IMR-90 (cell line): ENCODE data around the gene PAX3. TPM values are rescaled to one million over a fixed set of nuclear protein-coding genes. Genes with fewer than 3 reads are reported as not detected.

ENCODE experiments used
- ATAC-seq: fragments of 200-7000 bp; cut with Tn5 transposase; 2 replicates; pipeline ENCODE4 v1.9.1; 2020; ENCODE audit warnings: low read depth, mild to moderate bottlenecking, moderate library complexity
- BruUV-seq: library from RNA; stranded (reverse); fragments of 400-500 nt; replicated peaks from 2 replicates; lab custom pipeline; 2021; lab: Mats Ljungman, UMichigan
- CTCF ChIA-PET: fragments of 300-600 bp; formaldehyde crosslinking; extraction: SDS; loops from one replicate; lab custom pipeline; 2021; ENCODE audit warnings: antibody characterized with exemption; lab: Yijun Ruan, JAX
- POLR2A ChIA-PET: fragments of 300-600 bp; sonication (Branson Sonifier 250); formaldehyde crosslinking; loops from one replicate; lab custom pipeline; 2022; ENCODE audit warnings: antibody characterized with exemption; ENCODE audit not compliant: unreplicated experiment; lab: Charles Lee
- DNase-seq: peaks from one replicate; pipeline ENCODE4 v3.0.0; 2013
- H2AFZ ChIP-seq: replicated peaks from 2 replicates; pipeline ENCODE3; 2013; ENCODE audit warnings: low read length, mild to moderate bottlenecking; ENCODE audit not compliant: poor library complexity
- H2AK5ac ChIP-seq: 2 replicates; pipeline ENCODE4 v1.6.1; 2013; ENCODE audit warnings: low read depth, low read length, inconsistent platforms
- H2AK9ac ChIP-seq: replicated peaks from 2 replicates; pipeline ENCODE3; 2013; ENCODE audit warnings: mild to moderate bottlenecking, low read depth, low read length, moderate library complexity; ENCODE audit not compliant: poor library complexity
- H2BK120ac ChIP-seq: 2 replicates; pipeline ENCODE4 v1.6.1; 2013; ENCODE audit warnings: low read depth, low read length, inconsistent platforms
- H2BK15ac ChIP-seq: 3 replicates; pipeline ENCODE4 v1.6.1; 2013; ENCODE audit warnings: low read depth, low read length, inconsistent platforms
- H2BK20ac ChIP-seq: 2 replicates; pipeline ENCODE4 v1.6.1; 2013; ENCODE audit warnings: low read depth, mild to moderate bottlenecking, inconsistent platforms, low read length, moderate library complexity
- H2BK5ac ChIP-seq: 2 replicates; pipeline ENCODE4 v1.6.1; 2013; ENCODE audit warnings: mild to moderate bottlenecking, low read depth, low read length, inconsistent platforms; ENCODE audit not compliant: poor library complexity, severe bottlenecking
- H3K14ac ChIP-seq: replicated peaks from 2 replicates; pipeline ENCODE4 v1.6.1; 2013; ENCODE audit warnings: low read depth, low read length, inconsistent platforms
- H3K18ac ChIP-seq: 2 replicates; pipeline ENCODE4 v1.6.1; 2013; ENCODE audit warnings: low read depth, low read length, control low read depth
- H3K23ac ChIP-seq: 2 replicates; pipeline ENCODE4 v1.6.1; 2013; ENCODE audit warnings: low read depth, low read length, inconsistent platforms
- H3K27ac ChIP-seq: 2 replicates; pipeline ENCODE4 v1.5.1; 2013; ENCODE audit warnings: mild to moderate bottlenecking, control low read depth, low read length; ENCODE audit not compliant: insufficient read depth
- H3K27me3 ChIP-seq: 2 replicates; pipeline ENCODE4 v1.6.1; 2013; ENCODE audit warnings: low read length; ENCODE audit not compliant: control insufficient read depth, insufficient read depth
- H3K36me3 ChIP-seq: 2 replicates; pipeline ENCODE4 v1.6.1; 2013; ENCODE audit warnings: low read length, mixed read lengths; ENCODE audit not compliant: control insufficient read depth, insufficient read depth
- H3K4ac ChIP-seq: 2 replicates; pipeline ENCODE4 v1.6.1; 2013; ENCODE audit warnings: low read depth, low read length, inconsistent platforms
- H3K4me1 ChIP-seq: 2 replicates; pipeline ENCODE4 v1.6.1; 2013; ENCODE audit warnings: low read length, mixed read lengths; ENCODE audit not compliant: control insufficient read depth, insufficient read depth
- H3K4me2 ChIP-seq: 2 replicates; pipeline ENCODE4 v1.6.1; 2013; ENCODE audit warnings: low read depth, mild to moderate bottlenecking, control low read depth, low read length, moderate library complexity
- H3K4me3 ChIP-seq: 2 replicates; pipeline ENCODE4 v1.5.1; 2013; ENCODE audit warnings: low read depth, mild to moderate bottlenecking, control low read depth, low read length, moderate library complexity; ENCODE audit not compliant: insufficient read depth
- H3K56ac ChIP-seq: 2 replicates; pipeline ENCODE4 v1.6.1; 2013; ENCODE audit warnings: low read length, inconsistent platforms; ENCODE audit not compliant: insufficient read depth; ENCODE audit errors: extremely low read depth
- H3K79me1 ChIP-seq, 2 experiments: 2 replicates each; pipeline ENCODE4 v1.6.1; 2013; ENCODE audit warnings: low read length in 2 of 2, inconsistent platforms in 1 of 2, low read depth in 1 of 2
- H3K9ac ChIP-seq: 2 replicates; pipeline ENCODE4 v1.6.1; 2013; ENCODE audit warnings: low read depth, low read length, control low read depth
- H3K9me1 ChIP-seq: 2 replicates; pipeline ENCODE4 v1.6.1; 2013; ENCODE audit warnings: low read length, inconsistent platforms; ENCODE audit not compliant: insufficient read depth
- H3K9me3 ChIP-seq: 2 replicates; pipeline ENCODE4 v1.6.1; 2013; ENCODE audit warnings: low read length; ENCODE audit not compliant: control insufficient read depth, insufficient read depth
- H4K20me1 ChIP-seq: 2 replicates; pipeline ENCODE4 v1.6.1; 2013; ENCODE audit warnings: low read length, inconsistent platforms; ENCODE audit not compliant: insufficient read depth
- H4K5ac ChIP-seq: 2 replicates; pipeline ENCODE4 v1.6.1; 2013; ENCODE audit warnings: mild to moderate bottlenecking, low read depth, low read length, control low read depth
- H4K8ac ChIP-seq, 2 experiments: 2 replicates each; pipeline ENCODE4 v1.6.1; 2013; ENCODE audit warnings: low read depth in 2 of 2, low read length in 2 of 2, control low read depth in 1 of 2, inconsistent platforms in 1 of 2
- H4K91ac ChIP-seq: 2 replicates; pipeline ENCODE4 v1.6.1; 2013; ENCODE audit warnings: low read depth, low read length, inconsistent platforms; ENCODE audit not compliant: insufficient read depth
- BHLHE40 ChIP-seq: fragments of 150-350 bp; IDR thresholded peaks from 2 replicates; pipeline ENCODE4 v1.6.1; 2016; ENCODE audit warnings: mild to moderate bottlenecking, low read depth, low read length
- CEBPB ChIP-seq: IDR thresholded peaks from 2 replicates; pipeline ENCODE4 v1.6.1; 2012; ENCODE audit warnings: low read depth, low read length, improper control_type of control experiment
- CHD1 ChIP-seq: IDR thresholded peaks from 2 replicates; pipeline ENCODE4 v1.6.1; 2012; ENCODE audit warnings: low read depth, low read length, improper control_type of control experiment
- ELK1 ChIP-seq: fragments of 150-350 bp; IDR thresholded peaks from 2 replicates; pipeline ENCODE4 v1.6.1; 2016; ENCODE audit warnings: low read depth, mild to moderate bottlenecking, low read length, moderate library complexity, borderline replicate concordance
- FOS ChIP-seq: fragments of 150-350 bp; IDR thresholded peaks from 2 replicates; pipeline ENCODE4 v1.6.1; 2016; ENCODE audit warnings: low read depth, low read length
- MAFK ChIP-seq: IDR thresholded peaks from 2 replicates; pipeline ENCODE4 v1.6.1; 2012; ENCODE audit warnings: low read depth, low read length, improper control_type of control experiment
- MAZ ChIP-seq: IDR thresholded peaks from 2 replicates; pipeline ENCODE4 v1.6.1; 2012; ENCODE audit warnings: low read depth, mild to moderate bottlenecking, low read length, improper control_type of control experiment, moderate library complexity, borderline replicate concordance
- NFE2L2 ChIP-seq: fragments of 150-350 bp; IDR thresholded peaks from 2 replicates; pipeline ENCODE4 v1.6.1; 2016; ENCODE audit warnings: low read depth, mild to moderate bottlenecking, low read length
- POLR2A ChIP-seq: IDR thresholded peaks from 2 replicates; pipeline ENCODE4 v1.6.1; 2012; ENCODE audit warnings: mild to moderate bottlenecking, low read depth, low read length
- RAD21 ChIP-seq: IDR thresholded peaks from 2 replicates; pipeline ENCODE4 v1.6.1; 2012; ENCODE audit warnings: low read length, improper control_type of control experiment
- RCOR1 ChIP-seq: IDR thresholded peaks from 2 replicates; pipeline ENCODE4 v1.6.1; 2012; ENCODE audit warnings: mild to moderate bottlenecking, low read length, improper control_type of control experiment; ENCODE audit not compliant: insufficient replicate concordance
- WGBS, 2 experiments: methylation state at CpG; one replicate each; pipeline versions ENCODE4 v1.1.5 to v1.1.7; 2013; ENCODE audit warnings: missing lambda C conversion rate in 2 of 2; ENCODE audit not compliant: insufficient read length in 1 of 2; ENCODE audit errors: extremely low coverage in 2 of 2; 5-methylcytosine and 5-hydroxymethylcytosine counted together
- dilution Hi-C: fragments of 300-500 bp; cut with HindIII; formaldehyde crosslinking; loops from one replicate; pipeline ENCODE4 v1.14.3; 2018; ENCODE audit warnings: low sequenced_read_pairs; ENCODE audit not compliant: unreplicated experiment
- in situ Hi-C: fragments of 300-500 bp; cut with MboI; formaldehyde crosslinking; loops from 3 replicates; pipeline ENCODE4 v1.14.3; 2019; ENCODE audit warnings: low sequenced_read_pairs, inconsistent platforms, mixed read lengths
- intact Hi-C: fragments of 100-400 bp; cut with micrococcal nuclease; formaldehyde crosslinking; loops from 2 replicates; pipeline ENCODE4 v1.10.0; 2022
- polyA plus RNA-seq, 3 experiments: library from polyadenylated mRNA; depleted of rRNA; stranded (reverse); fragments of >200 nt; gene quantifications; 2 replicates each; pipeline ENCODE4 v1.2.3, GENCODE V29; 2012; ENCODE audit warnings: low replicate concordance in 1 of 3
- total RNA-seq: library from RNA; depleted of rRNA; stranded (reverse); fragments of >200 nt; gene quantifications from 2 replicates; pipeline ENCODE4 v1.2.3, GENCODE V29; 2012

Gene PAX3
- total and polyA plus RNA-seq, 2 of the 4 experiments (the other 2 are of a cell fraction), result not detected

GRCh38 chr2:222299906-222300725 lies 1.3 kb upstream of the PAX3 start:
- no peak overlapping the region for H3K18ac ChIP-seq
- H2AFZ ChIP-seq, result no peak overlapping the region
- no peak overlapping the region for H4K8ac ChIP-seq
- H3K14ac ChIP-seq, result no peak overlapping the region
- no peak overlapping the region for H3K4ac ChIP-seq
- in situ Hi-C loops (no loop called here), dilution Hi-C loops (no loop called here), intact Hi-C loops (no loop called here)
- no peaks in the 10 kb centered on the region; the same call in 1 of the 2 replicates for H3K4me1 ChIP-seq
- 0% methylated on average over 2 of the region's 20 CpGs; no CpG with 5 or more reads in 1 of the 2 experiments for WGBS, 2 experiments
- H4K20me1 ChIP-seq, result no peaks in the 10 kb centered on the region
- H2BK120ac ChIP-seq, result no peak overlapping the region
- H2AK9ac ChIP-seq, result no peak overlapping the region
- no peak overlapping the region for H4K5ac ChIP-seq
- H3K9me3 ChIP-seq, result peaks cover 25% of the 10 kb centered on the region
- H3K27me3 ChIP-seq, result peaks cover 99% of the 10 kb centered on the region
- no peak overlapping the region for H3K56ac ChIP-seq
- no TSS peak for BruUV-seq
- no peaks in the 10 kb centered on the region for H3K79me1 ChIP-seq
- H3K9ac ChIP-seq, result no peak overlapping the region
- H3K4me3 ChIP-seq, result no peak overlapping the region
- no peaks in the 10 kb centered on the region for H3K36me3 ChIP-seq
- no peak overlapping the region for H2BK15ac ChIP-seq
- ChIA-PET CTCF (no interaction called here), POLR2A (no interaction called here)
- DNase-seq, result no peak
- H3K9me1 ChIP-seq, result no peaks in the 10 kb centered on the region
- no peak overlapping the region for H3K4me2 ChIP-seq
- H2BK20ac ChIP-seq, result no peak overlapping the region
- H2AK5ac ChIP-seq, result no peak overlapping the region
- H4K91ac ChIP-seq, result no peak overlapping the region
- TF ChIP-seq NFE2L2, result no peak
- TF ChIP-seq MAZ, result no peak
- no peak for TF ChIP-seq CEBPB
- no peak for TF ChIP-seq MAFK
- TF ChIP-seq FOS, result no peak
- TF ChIP-seq RCOR1, result no peak
- TF ChIP-seq RAD21, result no peak
- no peak for TF ChIP-seq POLR2A
- TF ChIP-seq BHLHE40, result no peak
- TF ChIP-seq ELK1, result no peak
- TF ChIP-seq CHD1, result no peak
- no peak for ATAC-seq
- no peak overlapping the region for H3K23ac ChIP-seq
- no peak overlapping the region for H3K27ac ChIP-seq
- H2BK5ac ChIP-seq, result no peak overlapping the region
